HL-60 (cell line): Measurements from ENCODE around the gene DGAT2L6.

ENCODE experiments used
- GABPA ChIP-seq: IDR thresholded peaks from 2 replicates; pipeline ENCODE4 v1.6.1; 2012; ENCODE audit warnings: low read depth
- TF ChIP-seq, protein P1 (sequence below): IDR thresholded peaks from one replicate; pipeline ENCODE4 v1.5.1; 2011; ENCODE audit warnings: low read length, control low read depth, inconsistent platforms; ENCODE audit not compliant: insufficient read depth
- TF ChIP-seq, protein P2 (sequence below): IDR thresholded peaks from 2 replicates; pipeline ENCODE4 v1.6.1; 2012; ENCODE audit warnings: low read depth; ENCODE audit not compliant: insufficient replicate concordance

DNA sequence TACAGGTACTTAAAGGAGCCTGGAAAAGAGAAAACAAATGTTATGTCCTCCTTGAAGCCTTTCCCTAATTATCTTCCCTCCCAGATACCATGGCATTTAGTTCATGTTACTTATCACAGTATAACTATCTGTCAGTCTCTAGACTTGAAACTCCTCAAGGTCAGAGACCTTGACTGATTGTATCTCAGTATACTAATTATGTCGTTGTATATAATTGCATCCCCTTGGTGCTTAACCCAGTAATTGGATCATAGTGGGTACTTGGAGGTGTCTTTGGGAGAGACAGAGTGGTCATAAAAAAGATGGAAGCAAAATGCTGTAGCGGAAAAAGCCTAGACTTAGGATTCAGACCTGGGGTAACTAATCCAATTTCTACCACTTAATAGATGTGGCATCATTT, 35.9 kb upstream of the DGAT2L6 start:
- TF ChIP-seq, protein P1, sequence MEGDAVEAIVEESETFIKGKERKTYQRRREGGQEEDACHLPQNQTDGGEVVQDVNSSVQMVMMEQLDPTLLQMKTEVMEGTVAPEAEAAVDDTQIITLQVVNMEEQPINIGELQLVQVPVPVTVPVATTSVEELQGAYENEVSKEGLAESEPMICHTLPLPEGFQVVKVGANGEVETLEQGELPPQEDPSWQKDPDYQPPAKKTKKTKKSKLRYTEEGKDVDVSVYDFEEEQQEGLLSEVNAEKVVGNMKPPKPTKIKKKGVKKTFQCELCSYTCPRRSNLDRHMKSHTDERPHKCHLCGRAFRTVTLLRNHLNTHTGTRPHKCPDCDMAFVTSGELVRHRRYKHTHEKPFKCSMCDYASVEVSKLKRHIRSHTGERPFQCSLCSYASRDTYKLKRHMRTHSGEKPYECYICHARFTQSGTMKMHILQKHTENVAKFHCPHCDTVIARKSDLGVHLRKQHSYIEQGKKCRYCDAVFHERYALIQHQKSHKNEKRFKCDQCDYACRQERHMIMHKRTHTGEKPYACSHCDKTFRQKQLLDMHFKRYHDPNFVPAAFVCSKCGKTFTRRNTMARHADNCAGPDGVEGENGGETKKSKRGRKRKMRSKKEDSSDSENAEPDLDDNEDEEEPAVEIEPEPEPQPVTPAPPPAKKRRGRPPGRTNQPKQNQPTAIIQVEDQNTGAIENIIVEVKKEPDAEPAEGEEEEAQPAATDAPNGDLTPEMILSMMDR = no peak
- TF ChIP-seq, protein P2, sequence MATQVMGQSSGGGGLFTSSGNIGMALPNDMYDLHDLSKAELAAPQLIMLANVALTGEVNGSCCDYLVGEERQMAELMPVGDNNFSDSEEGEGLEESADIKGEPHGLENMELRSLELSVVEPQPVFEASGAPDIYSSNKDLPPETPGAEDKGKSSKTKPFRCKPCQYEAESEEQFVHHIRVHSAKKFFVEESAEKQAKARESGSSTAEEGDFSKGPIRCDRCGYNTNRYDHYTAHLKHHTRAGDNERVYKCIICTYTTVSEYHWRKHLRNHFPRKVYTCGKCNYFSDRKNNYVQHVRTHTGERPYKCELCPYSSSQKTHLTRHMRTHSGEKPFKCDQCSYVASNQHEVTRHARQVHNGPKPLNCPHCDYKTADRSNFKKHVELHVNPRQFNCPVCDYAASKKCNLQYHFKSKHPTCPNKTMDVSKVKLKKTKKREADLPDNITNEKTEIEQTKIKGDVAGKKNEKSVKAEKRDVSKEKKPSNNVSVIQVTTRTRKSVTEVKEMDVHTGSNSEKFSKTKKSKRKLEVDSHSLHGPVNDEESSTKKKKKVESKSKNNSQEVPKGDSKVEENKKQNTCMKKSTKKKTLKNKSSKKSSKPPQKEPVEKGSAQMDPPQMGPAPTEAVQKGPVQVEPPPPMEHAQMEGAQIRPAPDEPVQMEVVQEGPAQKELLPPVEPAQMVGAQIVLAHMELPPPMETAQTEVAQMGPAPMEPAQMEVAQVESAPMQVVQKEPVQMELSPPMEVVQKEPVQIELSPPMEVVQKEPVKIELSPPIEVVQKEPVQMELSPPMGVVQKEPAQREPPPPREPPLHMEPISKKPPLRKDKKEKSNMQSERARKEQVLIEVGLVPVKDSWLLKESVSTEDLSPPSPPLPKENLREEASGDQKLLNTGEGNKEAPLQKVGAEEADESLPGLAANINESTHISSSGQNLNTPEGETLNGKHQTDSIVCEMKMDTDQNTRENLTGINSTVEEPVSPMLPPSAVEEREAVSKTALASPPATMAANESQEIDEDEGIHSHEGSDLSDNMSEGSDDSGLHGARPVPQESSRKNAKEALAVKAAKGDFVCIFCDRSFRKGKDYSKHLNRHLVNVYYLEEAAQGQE = no peak
- TF ChIP-seq GABPA = no peak
